ENCODE results near the gene LEMD3. TPM values are rescaled to one million over a fixed set of nuclear protein-coding genes. Genes with fewer than 3 reads are reported as not detected.

The LEMD3 gene
- polyA plus RNA-seq, 1 donor: 19.4 TPM

- no peak for DNase-seq
Measured at GRCh38 chr12:65208964-65209654, 39.7 kb downstream of the LEMD3 start.

DNA sequence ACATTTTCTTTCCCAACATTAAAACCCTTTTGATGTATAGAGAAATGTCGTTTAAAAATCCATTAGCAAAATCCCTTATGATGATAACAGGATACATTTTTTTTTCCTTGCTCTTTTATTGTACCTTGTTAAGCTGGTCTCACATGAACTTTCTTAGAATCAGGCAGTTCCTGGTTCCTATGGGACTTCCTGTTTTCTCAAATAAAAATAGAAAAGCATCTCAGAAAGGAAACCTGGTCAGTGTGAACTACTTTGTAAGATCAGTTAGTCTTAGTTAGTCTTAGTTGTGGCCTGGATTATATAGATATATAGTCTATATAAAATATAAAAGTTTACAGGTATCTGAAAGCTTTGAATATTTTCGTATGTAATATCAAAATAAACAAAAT, 40.3 kb downstream of the LEMD3 start:
- DNase-seq: no peak

DNA sequence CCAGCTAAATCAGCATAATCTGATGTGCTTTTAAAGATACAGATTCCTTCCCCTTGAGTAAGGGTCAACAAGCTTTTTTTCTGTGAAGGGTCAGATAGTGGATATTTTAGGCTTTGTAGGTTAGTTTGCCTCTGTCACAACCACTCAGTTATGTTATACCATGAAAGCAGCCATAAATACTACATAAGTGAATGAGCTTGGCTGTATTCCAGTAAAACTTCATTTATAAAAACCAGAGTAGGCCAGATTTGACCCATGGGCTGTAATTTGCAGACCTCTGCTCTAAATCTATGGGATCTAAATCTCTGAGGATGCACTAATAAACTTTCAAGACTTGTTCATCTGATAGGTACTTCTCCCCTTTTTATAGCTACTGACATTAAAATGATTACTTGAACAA, 47.7 kb downstream of the LEMD3 start:
- no peak for DNase-seq

GRCh38 chr12:65220761-65221160, 51.4 kb downstream of the LEMD3 start:
- DNase-seq: no peak

DNA sequence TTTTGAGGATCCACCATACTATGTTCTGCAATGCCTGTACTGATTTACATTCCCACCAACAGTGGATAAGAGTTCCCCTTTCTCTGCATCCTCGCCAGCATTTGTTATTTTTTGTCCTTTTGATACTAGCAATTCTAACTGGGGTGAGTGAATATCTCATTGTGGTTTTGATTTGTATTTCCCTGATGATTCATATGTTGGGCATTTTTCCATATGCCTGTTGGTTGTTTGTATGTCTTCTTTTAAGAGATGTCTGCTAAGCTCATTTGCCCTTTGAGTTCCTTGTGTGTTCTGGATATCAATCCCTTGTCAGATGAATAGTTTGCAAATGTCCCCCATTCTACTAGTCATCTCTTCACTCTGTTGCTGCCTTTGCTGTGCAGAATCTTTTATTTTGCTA, 60.1 kb downstream of the LEMD3 start:
- DNase-seq: no peak

DNA sequence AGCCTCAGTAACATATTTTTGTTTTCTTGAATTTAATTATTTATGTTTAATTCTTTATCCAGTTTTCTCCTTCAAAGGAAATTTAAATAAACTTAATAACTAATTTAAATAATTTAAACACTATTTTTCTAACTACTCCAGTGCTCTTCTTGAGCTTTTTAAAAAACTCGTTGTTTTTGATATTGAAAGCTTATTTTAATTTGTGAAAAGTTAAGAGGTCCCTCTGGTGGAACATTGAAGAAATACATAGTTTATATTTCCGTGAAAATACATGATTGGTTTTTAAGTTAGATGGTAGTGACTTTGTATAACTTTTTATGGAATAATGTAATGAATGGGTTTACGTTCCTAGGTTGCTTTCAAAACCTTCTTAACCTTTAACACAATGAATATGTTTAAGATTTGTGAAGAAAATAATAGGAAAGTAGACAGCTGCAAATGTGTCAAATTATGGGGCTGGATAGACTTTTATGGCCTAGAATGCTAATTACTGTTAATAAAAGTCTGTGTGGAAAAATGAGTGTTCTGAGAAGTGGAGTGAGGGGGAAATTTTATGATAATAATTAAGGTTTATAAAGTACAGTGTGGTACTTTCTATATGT, 63.2 kb downstream of the LEMD3 start:
- no peak for DNase-seq

GRCh38 chr12:65237153-65237552, 67.8 kb downstream of the LEMD3 start:
- DNase-seq: no peak

GRCh38 chr12:65238609-65239008, 69.2 kb downstream of the LEMD3 start:
- DNase-seq: no peak

GRCh38 chr12:65248656-65249633, 79.6 kb downstream of the LEMD3 start:
- no peak for DNase-seq

DNA sequence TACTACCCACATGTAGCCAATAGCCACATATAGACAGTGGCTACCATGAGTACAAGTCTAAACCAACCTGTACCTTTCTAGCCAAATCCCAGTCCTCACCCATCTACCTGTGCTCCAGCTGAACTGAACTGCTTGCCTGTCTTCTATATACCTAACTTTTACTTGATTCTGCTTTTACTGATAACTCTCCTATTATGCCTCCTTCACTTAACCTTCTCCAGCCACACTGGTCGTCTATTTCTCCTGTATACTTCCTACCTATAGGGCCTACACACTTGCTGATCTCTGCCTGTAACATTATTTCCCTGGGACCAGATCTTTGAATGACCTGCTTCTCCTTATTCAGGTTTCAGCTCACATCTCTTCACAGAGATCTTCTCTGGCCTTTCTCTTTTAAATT, 83.1 kb downstream of the LEMD3 start:
- no peak for DNase-seq

DNA sequence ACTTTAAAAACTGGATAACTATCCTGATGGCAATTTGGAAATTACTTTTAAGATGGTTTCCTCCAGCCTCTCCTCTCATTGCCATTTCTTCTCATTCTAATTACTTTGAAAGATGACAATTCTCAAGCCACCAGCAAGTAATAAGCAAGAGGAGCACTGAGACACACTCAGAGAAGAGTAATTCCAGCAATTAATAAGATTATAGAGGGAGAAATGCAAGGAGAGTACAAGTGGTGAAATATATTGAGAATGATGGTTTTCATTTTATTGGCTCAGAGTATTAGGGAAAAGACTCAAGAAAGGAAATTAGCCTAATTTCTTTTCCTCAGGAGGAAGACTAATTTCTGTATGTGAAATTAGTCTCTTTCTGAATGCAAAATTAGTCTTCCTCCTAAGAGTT, 88.6 kb downstream of the LEMD3 start:
- DNase-seq: no peak

GRCh38 chr12:65259501-65259900, 90.1 kb downstream of the LEMD3 start:
- DNase-seq: no peak

- DNase-seq: no peak
Measured at GRCh38 chr12:65263777-65264176, 94.4 kb downstream of the LEMD3 start.

DNA sequence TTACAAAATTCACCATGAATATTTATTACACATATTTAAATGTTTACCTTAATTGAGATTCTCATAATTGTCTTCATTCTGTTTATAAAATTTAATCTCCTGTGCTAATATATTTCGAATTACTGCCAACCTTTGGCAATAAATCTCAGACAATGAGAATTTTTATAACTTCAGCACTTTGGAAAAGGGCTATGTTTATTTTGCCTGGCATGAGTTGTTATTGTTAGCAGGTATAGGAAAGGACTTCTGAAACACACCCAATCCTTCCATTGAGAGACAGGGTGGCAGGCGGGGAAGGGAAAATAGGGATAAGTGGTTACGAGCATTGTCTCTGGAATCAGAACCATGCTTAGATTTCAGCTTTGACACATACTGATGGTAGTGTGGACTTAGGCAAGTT, 97.0 kb downstream of the LEMD3 start:
- no peak for DNase-seq

DNA sequence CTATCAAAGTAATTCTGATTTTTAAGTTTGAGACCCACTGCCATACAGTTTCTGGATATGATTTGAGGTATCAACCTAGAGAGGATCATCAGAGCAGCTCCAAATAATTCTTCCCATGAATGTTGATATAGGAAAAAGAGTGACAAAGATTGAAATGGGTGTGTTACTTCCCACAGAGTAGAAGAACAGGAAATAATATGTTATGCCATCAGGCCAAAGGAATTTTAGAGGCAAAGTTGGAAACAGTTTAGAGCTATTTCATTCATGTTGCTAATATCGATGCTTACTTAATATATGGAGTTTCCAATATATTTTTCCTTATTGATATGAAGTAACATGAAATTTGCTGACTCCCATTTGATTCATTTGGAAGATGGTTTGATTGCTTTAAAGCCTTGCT, 100.2 kb downstream of the LEMD3 start:
- no peak for DNase-seq

- DNase-seq: no peak
Measured at GRCh38 chr12:65274602-65275272, 105.4 kb downstream of the LEMD3 start.

GRCh38 chr12:65275627-65276026, 106.2 kb downstream of the LEMD3 start:
- no peak for DNase-seq

DNA sequence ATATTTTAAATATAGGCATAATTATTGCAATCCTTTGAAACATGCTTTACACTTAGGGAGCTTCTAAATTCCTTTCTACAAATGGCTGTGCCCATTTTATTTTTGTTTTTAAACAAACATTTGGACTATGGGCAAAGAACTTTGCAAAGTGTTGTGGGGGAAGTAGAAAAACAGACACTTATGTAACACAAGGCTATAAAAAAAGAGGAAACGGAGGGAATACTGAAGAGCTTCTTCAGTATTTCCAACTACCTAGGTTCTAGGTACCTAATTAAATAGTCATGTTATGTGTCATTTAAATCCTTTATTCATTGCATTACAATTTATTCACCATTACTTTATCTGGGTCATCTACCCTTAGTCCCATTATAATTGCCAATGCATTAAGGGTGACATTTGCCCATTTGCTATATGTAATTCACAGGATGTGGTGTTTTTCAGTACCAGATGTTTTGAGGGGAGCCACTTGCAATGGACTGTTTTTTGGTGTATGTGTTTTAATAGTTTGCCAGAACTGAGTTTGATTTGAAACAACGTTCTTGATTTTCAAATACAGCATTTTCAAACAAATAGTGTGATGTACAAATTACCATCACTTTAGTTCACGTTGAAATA, 107.6 kb downstream of the LEMD3 start:
- DNase-seq: no peak

DNA sequence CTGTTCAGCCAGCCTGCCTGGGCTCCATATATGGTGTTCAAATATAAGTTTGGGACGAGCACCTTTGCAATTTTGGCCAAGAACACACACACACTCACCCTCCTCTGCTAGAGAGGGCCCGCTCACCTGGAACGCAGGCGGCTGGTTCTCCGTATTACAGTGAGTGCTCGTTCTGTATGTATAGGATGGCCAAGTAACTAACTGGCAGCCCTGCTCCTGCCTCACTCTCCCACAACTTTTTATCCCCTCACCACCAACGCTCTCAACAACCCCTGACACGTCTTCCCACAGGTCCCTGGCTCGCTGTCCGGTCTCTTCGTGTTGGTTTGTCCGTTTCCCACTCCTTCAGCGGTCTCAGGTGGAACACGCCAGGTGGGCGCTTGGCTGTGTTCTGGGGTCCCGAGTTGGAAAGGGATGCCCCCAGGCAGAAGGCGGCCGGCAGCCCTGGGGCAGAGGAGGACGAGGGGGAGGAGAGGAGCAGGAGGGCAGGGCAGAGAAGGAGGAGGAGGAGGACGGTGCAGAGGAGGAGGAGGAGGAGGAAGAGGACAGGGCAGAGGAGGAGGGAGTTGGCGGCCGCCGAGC, 108.7 kb downstream of the LEMD3 start:
- no peak for DNase-seq

- DNase-seq: peak; percentile 77
Measured at GRCh38 chr12:65278576-65279368, 109.4 kb downstream of the LEMD3 start, which contains the start of gene MSRB3. TSS of gene MSRB3 (plus strand) at chr12:65278683. CDS start at chr12:65308580, 29,897 bp downstream.
